Keratinocyte (primary cell): ENCODE data around the gene URAD.

Experiments used
- EZH2 ChIP-seq: IDR thresholded peaks from one replicate; pipeline ENCODE4 v1.6.1; 2012; ENCODE audit warnings: inconsistent platforms, mild to moderate bottlenecking, low read length, moderate library complexity
- TF ChIP-seq, protein P1 (sequence below), 3 experiments: IDR thresholded peaks in 1 of 3; conservative IDR thresholded peaks in 1 of 3; optimal IDR thresholded peaks in 1 of 3; 2 replicates in 2 of 3; 3 replicates in 1 of 3; pipeline versions ENCODE3 to v1.5.1; 2011; ENCODE audit warnings: low read length in 3 of 3, mild to moderate bottlenecking in 3 of 3, moderate library complexity in 2 of 3, control low read depth in 1 of 3, inconsistent platforms in 1 of 3; ENCODE audit not compliant: insufficient read depth in 2 of 3; ENCODE audit errors: extremely low read depth in 1 of 3

- TF ChIP-seq, protein P1, sequence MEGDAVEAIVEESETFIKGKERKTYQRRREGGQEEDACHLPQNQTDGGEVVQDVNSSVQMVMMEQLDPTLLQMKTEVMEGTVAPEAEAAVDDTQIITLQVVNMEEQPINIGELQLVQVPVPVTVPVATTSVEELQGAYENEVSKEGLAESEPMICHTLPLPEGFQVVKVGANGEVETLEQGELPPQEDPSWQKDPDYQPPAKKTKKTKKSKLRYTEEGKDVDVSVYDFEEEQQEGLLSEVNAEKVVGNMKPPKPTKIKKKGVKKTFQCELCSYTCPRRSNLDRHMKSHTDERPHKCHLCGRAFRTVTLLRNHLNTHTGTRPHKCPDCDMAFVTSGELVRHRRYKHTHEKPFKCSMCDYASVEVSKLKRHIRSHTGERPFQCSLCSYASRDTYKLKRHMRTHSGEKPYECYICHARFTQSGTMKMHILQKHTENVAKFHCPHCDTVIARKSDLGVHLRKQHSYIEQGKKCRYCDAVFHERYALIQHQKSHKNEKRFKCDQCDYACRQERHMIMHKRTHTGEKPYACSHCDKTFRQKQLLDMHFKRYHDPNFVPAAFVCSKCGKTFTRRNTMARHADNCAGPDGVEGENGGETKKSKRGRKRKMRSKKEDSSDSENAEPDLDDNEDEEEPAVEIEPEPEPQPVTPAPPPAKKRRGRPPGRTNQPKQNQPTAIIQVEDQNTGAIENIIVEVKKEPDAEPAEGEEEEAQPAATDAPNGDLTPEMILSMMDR (optimal IDR thresholded peaks at IDR 0.05 in 1 of 3, IDR thresholded peaks at IDR 0.05 in 1 of 3, conservative IDR thresholded peaks at IDR 0.05 in 1 of 3; ENCODE audit: extremely low read depth in 1 of 3, insufficient read depth in 2 of 3, low read length in 3 of 3), result no peak
- TF ChIP-seq EZH2, result no peak
Observed at GRCh38 chr13:28027071-28027470, 38.6 kb upstream of the URAD start.
